Hypothalamus (tissue), 51 donors: ENCODE measurements around the gene TMEM40.
"Not testable (repeated sequence)": the region's sequence is repeated elsewhere in the genome, so short reads cannot be mapped to it uniquely, and the experiment has no call there.

Source experiments
- DNase-seq, 51 donors: peaks; one replicate each; lab custom pipeline; 2025; lab: John Stamatoyannopoulos, UW

The TMEM40 gene

GRCh38 chr3:12777171-12777570 lies 18.1 kb upstream of the TMEM40 start:
- no peak for DNase-seq

DNA sequence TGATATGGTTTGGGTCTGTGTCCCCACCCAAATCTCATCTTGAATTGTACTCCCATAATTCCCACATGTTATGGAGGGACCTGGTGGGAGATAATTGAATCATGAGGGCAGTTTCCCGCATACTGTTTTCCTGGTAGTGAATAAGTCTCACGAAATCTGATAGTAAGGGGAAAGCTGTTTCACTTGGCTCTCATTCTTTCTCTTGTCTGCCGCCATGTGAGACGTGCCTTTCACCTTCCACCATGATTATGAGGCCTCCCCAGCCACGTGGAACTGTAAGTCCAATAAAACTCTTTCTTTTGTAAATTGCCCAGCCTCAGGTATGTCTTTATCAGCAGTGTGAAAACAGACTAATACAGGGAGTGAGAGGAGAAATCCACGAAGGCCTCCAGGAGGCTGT lies 16.9 kb upstream of the TMEM40 start:
- not testable (repeated sequence) for DNase-seq

DNA sequence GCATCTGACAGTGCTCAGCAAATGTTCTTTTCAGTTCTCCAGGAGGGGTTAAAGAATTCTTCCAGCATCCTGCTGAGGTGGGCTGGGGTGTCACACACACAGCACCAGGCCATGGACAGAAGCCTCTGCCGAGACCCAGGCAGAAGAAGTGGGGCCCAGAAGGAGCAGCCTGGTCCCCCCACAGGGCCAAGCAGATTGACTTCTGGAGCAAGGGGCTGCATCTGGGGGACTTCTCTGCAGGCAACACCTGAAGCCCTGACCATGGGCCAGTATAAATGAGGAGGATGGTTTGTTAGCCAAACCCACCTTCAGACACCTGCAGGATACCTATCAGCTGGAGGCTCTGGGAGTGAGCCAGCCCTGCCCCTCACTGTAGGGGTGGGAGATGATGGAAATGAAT lies 16.2 kb upstream of the TMEM40 start:
- no peak for DNase-seq

DNA sequence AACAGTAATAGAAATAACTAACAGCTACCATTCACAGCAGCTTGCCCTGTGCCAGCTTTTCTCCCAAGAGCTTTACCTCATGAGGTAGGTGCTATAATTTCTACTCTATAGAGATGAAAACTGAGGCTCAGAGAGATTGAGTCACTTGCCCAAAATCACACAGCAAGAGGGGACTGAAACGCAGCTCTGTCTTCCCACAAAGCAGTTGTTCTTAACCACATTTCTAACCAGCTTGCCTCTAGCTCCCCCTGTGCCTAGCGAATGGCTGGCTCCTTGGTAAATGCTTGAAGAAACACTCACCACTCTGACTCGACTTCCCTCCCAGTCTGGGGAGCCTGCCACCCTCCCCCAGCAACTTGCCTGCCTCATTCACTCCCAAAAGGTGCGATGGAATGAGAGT lies 15.6 kb upstream of the TMEM40 start:
- no peak for DNase-seq

DNA sequence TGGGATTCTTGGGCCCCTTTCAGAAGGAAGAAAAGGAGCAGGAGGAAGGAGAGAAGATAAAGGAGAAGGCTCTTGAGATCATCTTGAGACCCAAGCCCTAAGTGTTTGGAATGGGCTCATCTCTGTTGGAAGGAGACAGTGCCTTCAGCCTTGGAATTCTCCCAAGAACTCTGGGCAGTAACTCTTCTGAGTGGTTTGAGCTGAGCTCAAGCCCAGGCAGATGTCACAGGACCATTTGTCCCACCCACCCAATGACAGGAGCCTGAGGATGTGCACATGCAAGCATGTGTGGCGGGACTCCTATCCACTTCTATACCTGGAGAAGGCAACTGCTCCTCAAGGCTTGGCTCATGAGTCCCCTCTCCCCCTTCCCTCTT lies 14.6 kb upstream of the TMEM40 start:
- no peak for DNase-seq

- no peak for DNase-seq
Observed at GRCh38 chr3:12773030-12773709, 14.1 kb upstream of the TMEM40 start.

GRCh38 chr3:12772462-12772861 lies 13.4 kb upstream of the TMEM40 start:
- no peak for DNase-seq

DNA sequence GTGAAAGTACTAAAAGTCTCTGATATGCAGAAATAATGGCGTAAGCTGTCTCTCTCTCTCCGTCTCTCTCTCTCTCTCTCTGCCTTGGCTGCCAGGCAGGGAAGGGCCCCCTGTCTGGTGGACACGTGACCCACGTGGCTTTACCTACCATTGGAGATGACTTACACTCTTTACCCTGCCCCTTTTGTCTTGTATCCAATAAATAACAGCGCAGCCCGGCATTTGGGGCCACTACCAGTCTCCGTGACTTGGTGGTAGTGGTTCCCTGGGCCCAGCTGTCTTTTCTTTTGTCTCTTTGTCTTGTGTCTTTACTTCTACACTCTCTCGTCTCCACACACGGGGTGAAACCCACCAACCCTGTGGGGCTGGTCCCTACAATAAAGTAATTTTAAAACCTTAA lies 12.2 kb upstream of the TMEM40 start:
- DNase-seq: no peak

- no peak for DNase-seq
Observed at GRCh38 chr3:12769761-12770160, 10.7 kb upstream of the TMEM40 start.

- DNase-seq: no peak
Observed at GRCh38 chr3:12768579-12769527, 9.8 kb upstream of the TMEM40 start.

GRCh38 chr3:12766541-12766940 lies 7.5 kb upstream of the TMEM40 start:
- no peak for DNase-seq

DNA sequence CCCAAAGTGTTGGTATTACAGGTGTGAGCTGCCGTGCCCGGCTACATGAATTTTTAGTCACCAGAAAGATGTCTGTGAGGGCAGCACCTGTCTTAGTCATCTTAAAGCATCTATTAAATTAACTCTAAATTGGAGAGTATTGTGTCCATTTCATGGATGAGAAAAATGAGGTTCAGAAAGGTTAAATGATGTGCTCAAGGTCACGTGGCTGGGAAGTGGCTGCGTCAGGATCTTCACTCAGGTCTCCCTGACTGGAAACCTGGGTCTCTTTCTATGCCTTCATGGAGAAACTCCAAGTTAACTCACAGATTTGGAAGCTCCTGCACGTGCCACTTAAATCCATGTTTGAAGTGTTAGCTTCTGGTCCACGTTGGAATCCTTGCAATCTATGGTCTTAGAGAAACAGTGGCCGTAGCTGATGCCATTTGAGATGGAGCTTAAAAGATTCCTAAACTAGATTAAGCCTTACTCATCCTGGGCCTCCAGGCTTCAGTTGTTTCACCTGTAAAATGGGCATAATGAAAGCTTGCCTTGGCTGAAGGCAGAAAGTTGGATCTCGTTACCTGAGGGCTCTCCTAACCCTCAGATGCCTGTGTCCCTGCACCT lies 5.2 kb upstream of the TMEM40 start:
- no peak for DNase-seq

GRCh38 chr3:12759693-12760565 lies 870 bp upstream of the TMEM40 start:
- DNase-seq: no peak

- DNase-seq: no peak
Observed at GRCh38 chr3:12758025-12758781, 856 bp downstream of the TMEM40 start.

- no peak for DNase-seq
Observed at GRCh38 chr3:12756635-12757034, 2.4 kb downstream of the TMEM40 start.

DNA sequence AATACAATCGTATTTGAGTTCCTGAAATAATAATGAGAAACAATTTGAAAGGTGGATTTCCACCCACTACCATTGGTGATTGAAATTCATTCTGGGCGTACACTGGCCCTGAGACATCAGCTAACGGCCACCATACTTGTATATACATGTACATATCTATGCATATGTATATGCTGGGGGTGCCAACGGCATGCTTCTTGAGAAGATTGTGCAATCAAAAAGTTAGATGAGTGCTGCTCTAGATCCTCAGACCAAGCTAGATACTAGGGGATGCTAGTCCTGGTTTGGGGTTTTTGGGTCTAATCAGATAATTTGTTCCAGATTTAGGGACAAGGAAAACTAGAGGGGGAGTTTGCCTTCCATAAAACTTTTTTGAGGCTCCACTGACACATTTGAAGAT lies 2.9 kb downstream of the TMEM40 start:
- no peak for DNase-seq

DNA sequence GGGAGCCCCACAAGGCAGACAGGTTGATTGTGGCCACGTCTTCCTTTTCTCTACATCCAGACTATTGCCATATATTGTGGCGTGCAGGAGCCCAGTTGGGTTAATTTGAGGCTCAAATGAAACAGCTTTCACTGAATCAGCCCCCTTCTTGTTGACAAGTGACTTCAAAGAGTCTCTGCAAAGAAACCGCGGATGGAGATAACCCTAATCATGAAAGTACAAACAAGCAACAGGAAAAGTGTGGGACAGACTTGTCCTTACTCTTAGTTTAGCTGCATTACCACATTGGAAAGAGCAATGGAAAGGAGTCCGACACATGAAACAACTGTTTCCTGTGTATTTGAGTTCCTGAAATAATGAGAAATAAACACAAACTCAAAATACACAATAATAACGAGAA lies 3.3 kb downstream of the TMEM40 start:
- DNase-seq: no peak

- DNase-seq: no peak
Observed at GRCh38 chr3:12754313-12754712, 4.7 kb downstream of the TMEM40 start.

- DNase-seq: no peak
Observed at GRCh38 chr3:12753275-12754028, 5.6 kb downstream of the TMEM40 start.
